SK-N-MC (cell line): Measurements from ENCODE around the gene ASRGL1.

ENCODE experiments used
- EZH2 ChIP-seq: fragments of 200-600 bp; sonication (generic); IDR thresholded peaks from one replicate; pipeline ENCODE4 v1.6.1; 2017; ENCODE audit warnings: antibody characterized with exemption
- POLR2AphosphoS5 ChIP-seq: IDR thresholded peaks from 2 replicates; pipeline ENCODE4 v1.6.1; 2012; ENCODE audit warnings: mild to moderate bottlenecking, low read depth, low read length, borderline replicate concordance

DNA sequence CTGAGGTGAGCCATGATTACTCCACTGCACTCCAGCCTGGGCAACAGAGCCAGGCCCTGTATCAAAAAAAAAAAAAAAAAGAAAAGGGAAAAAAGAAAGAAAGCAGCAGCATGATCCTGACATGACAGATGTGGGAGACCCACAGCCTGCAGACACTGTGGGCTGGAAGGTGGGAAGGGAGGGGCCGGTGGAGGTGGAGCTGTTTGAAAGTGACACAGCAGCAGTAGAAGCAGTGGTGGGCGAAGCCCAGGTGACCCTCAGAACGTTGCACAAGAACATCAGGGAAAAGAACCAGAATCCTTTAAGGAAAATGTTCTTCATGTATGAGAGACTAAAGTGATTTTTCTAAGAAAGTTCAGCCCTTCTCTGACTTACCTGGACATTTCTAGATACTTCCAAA, 55.3 kb downstream of the ASRGL1 start:
- TF ChIP-seq EZH2 = no peak
- no peak for TF ChIP-seq POLR2AphosphoS5
